Prostate gland (tissue), 2 donors: Measurements from ENCODE around the gene ZNF232.

Experiments
- CTCF ChIP-seq, 4 experiments: fragments of 200-600 bp in 2 of 4; fragments of 450-650 bp in 2 of 4; sonication (generic) in 2 of 4; IDR thresholded peaks; 1 replicate in 3 of 4; 2 replicates in 1 of 4; pipeline ENCODE4 v1.5.1; 2016 to 2019; ENCODE audit warnings: antibody characterized with exemption in 4 of 4, mild to moderate bottlenecking in 2 of 4, moderate library complexity in 2 of 4
- POLR2AphosphoS5 ChIP-seq: sonication (generic); formaldehyde crosslinking; IDR thresholded peaks from one replicate; pipeline ENCODE4 v1.6.1; 2017; ENCODE audit warnings: antibody characterized with exemption

GRCh38 chr17:5080591-5080990 lies 31.1 kb downstream of the ZNF232 start:
- no peak for TF ChIP-seq POLR2AphosphoS5
- TF ChIP-seq CTCF (IDR thresholded peaks at IDR 0.05): no peak
